Measurements from ENCODE around the gene HOXD3.

HOXD3 gene

DNA sequence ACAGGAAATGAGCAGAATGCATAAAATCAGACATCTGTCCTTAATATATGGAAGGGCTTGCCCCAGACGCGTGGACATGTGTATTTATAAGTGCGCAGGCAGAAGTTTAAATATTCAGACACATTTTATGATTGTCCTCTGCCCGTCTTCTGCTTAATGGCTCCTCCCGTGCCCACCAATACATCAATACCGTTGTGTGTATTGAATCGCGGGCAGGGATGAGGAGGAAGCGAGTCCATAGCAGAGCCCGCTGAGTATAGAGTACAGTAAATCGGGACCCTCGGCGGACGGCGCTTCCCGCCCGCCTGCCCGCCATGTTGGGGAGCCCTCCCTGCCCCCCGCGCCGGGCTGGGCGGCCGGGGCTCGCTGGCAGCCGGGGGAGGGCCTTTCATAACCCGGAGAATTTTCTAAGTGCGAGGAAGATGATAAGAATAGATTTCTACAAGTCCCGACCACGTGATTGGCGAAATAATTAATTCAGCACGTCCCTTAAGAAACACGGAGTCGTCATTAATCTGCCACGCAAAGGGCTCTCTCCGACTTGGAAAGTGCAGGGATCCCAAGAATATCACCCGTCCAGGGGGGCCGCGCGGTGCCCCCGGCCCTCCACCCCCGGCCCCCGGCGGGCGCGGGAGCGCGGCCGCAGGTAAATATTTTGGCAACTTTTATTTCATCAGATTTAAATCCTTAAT lies at the start of gene HOXD3:
TSS of gene HOXD3 (plus strand) at position 501 of the 692 bp plus-strand sequence. CDS start 11,808 bp downstream, outside the sequence.
- DNase-seq (ENCODE audit: low spot score), result no peak

DNA sequence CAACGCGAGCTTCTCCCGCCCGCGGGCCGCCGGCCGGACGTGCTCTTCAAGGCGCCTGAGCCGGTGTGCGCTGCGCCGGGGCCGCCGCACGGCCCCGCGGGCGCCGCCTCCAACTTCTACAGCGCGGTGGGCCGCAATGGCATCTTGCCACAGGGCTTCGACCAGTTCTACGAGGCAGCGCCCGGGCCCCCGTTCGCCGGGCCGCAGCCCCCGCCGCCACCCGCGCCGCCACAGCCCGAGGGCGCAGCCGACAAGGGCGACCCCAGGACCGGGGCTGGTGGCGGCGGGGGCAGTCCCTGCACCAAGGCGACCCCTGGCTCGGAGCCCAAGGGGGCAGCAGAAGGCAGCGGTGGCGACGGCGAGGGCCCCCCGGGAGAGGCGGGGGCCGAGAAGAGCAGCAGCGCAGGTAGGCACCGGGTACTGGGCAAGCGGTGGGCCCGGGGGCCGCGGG lies 49.4 kb upstream of the HOXD3 start:
- DNase-seq (ENCODE audit: low spot score), result no peak

DNA sequence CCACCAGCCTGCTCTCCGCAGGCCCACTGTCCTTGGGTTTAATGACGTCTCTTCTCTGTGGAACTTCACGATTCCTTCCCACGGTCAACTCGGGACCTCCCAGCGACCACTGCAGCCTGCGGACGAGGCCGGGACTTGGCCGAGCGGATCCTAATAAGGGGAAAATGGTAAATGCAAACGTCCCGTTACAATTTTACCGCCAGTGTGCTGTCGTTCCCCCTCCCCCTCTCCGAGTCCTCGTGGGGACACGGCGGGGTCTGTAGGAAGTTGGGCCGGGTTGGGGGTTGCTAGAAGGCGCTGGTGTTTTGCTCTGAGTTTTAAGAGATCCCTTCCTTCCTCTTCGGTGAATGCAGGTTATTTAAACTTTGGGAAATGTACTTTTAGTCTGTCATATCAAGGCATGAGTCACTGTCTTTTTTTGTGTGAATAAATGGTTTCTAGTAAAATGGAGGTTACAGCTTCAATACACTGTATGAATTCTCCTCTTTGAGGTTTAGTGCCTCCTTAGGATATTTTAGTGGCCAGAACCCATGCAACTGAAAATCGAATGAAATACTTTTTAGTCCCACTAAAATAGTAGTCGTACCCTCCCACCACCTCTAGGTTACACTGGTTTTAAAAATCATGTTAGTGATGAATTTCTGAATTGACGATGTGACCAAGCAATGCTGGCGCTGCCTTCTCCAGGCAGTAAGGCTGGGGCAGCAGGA lies 47.8 kb upstream of the HOXD3 start:
- DNase-seq (ENCODE audit: low spot score), result no peak

DNA sequence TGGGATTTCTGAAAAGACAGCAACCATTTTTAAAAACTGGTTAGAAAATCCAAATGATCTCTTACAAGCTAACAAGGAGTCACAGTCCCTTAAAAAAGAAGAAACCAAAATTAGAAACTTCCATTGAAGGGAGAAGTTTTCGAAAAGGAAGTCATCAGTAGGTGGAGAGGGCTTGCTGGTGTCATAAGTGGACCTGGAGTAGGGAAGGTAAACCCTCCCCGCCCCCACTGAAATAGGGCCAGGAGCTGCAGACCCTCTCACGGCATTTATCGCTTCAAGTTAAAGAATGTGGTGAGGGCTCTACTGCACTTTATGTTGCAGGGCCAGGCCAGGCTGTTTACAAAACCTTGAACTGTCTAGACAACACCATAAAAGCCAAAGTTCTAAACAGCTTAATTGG lies 47.2 kb upstream of the HOXD3 start:
- DNase-seq (ENCODE audit: low spot score), result no peak

DNA sequence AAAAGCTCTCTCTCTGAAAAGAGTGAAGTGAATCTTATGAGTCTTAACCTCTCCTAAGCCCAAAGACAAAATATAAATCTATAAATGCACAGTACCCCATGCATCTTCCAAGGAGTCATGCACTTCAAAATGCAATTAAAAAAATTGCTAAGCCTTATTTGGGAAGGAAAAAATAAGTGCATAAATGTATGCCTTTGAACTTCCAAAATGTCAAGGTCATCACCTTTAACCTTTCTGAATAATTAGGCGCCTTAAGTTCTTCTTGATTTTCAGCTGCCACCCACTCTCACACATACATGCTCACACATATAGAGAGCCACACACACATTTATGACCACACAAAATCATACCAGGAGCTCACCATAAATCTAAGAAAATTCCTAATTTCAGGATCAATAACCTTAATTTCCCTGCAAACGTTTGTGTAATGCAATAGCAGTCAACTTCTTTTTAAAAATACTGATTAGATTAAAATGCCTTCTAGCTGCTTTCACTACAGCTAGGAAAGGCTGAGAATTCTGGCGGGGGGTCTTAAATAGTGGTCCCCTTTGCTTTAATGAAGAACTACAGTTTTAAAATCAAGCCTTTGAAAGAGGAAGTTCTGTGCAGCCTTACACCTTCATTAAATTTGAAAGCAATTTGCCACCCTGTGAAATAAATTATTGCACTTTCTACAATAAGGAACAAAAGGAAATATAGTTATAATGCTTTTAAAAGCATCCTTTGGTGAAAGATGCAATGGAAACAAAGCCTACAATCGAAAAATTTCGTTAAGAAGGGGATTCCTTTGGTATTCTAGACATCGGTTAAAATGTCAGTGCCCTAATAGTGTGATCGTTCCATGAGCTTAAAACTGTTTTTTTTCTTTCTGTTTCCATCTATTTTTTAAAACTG lies 46.4 kb upstream of the HOXD3 start:
- no peak for DNase-seq (ENCODE audit: low spot score)

DNA sequence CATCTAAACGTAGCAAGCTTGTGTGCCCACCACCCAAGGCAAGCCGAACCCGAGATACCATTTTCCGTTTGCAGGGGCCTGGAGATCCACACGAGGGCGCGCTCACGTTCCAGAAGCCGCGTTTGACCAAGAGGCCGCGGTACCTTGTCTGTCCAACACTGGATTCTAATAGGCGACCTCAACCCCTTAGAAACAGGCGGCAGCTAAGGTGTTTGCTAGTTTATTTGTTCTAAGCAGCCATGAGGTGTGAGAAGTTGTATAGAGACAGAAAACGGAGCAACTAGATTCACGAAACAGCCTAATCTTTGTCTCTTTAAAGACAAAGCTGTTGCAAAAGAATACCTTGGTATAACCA lies 45.8 kb upstream of the HOXD3 start:
- DNase-seq (ENCODE audit: low spot score), result no peak

DNA sequence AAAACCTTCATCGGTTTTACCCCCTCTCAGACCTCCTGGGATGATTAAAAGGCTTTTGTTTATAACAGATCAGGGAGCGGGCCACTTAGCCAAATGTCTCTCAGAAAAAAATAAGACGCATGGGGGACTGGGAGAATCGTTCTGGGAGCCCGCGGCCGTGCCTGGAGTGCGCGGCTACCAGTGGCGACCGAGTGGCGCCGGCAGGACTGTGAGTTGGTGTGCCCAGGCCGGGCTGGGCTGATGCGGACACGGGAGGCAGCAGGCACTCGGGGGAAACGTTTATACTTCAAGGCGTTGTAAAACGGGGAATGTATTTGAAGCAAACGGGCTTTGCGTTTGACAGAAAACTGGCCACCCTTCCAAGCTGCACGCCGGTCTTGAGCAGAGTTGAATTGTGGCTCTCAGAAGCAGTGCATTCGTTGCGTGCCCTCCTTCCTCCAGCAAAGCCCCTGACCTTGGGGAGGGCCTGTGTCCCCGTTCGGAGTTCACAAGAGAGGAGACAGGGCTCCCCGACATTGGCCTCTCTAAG lies 45.2 kb upstream of the HOXD3 start:
- no peak for DNase-seq (ENCODE audit: low spot score)

DNA sequence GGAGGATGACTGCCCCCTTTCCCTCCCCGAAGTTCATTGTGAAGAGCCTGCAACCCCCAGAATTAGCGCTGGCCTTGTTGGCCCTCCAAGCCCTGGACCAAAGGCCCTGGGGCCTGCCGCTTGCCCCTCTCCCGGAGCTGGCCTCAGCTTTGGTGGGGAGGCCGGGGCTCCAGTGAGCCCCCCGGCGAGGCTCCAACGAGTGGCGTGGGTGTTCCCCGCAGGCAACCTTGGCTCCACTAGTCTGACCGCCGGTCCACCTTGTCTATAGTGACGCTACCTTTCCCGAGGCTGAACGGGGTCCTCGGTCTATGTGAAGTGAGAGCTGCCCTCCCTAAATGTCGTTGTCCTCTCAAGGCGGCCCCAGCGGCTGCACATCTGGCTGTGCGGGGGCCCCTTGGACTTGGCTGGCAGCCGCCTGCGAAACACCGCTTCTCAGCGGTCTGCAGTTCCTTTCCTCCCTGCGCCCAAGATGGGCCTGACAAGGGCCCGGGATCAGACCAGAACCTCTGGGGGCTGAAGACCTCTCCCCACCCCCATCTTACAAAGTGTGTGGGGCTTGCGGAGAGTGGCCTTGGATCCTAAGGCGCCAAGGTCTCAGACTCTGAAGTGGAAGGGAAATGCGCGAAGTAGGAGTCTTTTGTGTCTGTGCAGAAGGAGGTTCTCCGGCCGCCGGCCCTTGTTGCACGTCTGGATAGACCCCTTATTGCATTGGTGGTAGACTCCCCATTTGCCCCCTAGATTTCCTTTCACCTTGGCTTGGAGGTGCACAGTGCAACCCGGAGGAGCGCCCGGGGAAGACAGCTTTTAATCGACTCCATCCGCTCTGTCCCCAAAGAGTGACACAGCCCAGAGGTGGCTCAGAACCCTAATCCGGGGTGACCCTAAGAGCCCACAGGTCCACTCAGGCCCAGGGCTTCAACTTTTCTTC lies 44.5 kb upstream of the HOXD3 start:
- no peak for DNase-seq (ENCODE audit: low spot score)

DNA sequence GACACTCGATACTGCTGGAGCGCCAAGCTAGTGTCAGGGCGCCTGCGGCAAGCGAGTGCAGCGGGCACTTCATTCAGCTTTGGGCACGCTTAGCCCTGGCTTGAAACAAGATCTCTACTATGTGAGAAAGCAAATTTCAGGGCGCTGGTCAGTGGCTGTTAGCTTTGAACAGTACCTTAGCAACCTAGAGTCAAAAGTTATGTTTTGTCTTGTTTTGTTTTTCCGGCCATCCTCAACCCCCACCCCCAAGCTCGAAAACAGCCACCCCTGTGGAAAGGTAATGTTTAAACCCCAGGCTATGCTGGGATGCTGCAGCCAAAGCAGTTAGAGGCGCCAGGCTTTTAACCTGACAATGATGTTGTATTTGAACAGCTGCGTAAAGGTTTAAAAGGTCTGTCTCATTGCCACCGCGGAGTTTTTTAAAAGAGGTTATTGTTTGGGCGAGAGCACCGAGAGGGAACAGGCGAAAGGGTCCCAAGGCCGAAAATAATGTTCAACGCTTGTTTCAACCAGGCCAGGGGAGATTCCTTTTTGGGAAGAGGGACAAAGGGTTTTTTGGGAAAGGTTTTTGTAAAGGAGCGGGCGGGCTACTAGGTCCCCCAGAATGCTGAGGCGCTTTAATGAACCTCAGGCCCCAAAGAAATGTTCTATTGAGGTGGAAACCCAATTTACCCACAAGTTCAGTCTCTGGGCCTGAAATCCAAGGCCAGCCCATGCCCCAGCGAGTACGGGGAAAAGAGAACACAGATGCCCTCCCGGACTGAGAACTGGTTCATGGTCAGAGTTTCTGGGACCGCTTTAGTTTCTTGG lies 42.8 kb upstream of the HOXD3 start:
- DNase-seq (ENCODE audit: low spot score), result no peak

DNA sequence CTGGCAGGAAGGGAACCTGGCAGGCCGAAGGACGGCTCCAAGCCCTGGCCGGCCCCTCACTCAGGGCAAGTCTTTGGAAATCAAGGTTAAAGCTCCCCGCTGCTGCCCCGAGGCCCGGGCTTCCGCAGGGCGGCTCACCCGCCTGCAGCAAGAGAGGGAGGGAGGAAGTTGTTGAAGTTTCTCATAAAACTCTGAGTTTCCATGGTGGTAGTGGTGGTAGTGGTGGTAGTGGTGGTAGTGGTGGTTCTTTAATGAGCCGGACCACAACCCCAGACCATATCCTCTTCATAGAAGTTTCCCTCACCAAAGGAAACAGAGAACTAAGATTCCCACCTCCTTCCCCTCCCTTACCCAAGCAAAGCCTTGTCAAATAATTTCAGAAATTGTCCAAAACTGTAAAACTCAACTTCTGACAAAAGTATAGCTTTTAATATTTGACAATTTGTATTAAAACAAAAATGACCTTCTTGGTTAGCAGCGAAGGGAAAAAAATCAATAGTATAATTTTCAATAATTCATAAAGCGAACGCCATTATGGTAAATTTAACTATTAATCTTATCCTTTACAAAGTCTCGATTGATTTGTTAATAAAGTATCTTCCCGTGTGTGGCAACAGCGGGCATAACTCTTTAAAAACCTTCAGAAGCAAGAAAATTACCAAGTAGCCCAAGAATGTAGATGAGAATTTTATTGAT lies 42.0 kb upstream of the HOXD3 start:
- no peak for DNase-seq (ENCODE audit: low spot score)

DNA sequence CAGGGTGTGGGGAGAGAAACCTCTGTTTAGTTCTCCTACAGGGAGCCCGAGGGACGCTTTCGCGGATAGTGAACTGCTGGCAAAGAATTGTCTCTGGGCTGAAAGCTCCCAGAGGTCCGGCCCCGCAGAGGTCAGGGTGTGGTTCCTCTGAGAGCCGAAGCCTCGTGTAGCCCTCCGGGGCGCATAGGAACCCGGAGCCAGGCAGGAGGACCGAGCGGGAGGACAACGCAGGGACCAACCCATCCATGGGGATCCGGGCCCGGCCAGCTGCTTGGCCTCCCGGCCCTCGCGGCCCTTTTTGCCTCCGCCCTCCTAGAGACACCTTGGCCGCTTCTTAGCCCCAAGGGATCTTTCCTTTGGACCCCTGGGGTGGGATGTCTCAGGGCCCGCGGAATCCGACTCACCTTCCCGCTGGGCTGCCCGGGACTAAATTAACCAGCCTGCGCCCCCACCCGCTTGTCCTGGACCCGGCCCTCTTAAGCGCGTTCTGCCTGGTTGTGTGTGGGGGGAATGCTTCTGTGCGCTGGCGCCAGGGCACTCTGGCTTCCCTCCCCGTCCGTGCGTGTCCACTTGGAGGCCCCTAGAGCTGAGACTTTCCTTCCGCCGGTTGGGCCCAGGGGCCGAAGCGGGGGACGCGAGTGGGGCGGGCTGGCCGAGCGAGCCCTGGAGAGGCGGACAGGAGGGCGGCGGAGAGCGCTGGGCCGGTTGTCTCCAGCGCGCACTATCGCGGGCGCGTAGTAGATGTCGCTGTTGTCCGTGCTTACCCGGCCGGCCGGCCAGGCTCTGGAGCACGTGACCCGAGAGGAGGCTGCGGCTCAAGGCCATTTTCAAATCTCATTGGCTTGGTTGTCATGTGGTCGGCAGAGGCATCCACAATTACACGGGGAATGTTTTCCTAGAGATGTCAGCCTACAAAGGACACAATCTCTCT lies 41.0 kb upstream of the HOXD3 start, which contains the start of gene HOXD10:
TSS of gene HOXD10 (plus strand) at position 896 of the 931 bp plus-strand sequence. CDS start 56 bp downstream, outside the sequence.
- no peak for DNase-seq (ENCODE audit: low spot score)

DNA sequence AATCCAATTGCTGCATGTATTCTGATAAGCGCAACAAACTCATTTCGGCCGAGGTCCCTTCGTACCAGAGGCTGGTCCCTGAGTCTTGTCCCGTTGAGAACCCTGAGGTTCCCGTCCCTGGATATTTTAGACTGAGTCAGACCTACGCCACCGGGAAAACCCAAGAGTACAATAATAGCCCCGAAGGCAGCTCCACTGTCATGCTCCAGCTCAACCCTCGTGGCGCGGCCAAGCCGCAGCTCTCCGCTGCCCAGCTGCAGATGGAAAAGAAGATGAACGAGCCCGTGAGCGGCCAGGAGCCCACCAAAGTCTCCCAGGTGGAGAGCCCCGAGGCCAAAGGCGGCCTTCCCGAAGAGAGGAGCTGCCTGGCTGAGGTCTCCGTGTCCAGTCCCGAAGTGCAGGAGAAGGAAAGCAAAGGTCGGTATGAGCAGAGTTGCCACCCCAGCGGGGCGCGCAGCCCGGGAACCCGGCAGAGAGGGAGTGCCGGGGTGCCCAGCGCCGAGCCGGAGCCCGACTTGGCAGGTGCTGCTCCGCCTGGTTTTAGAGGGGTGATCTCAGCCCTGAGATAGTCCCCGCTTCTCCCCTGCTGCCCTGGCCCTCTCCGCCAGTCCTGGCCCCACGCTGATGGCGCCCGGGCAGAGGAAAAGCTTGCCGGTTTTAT lies 39.8 kb upstream of the HOXD3 start:
- DNase-seq (ENCODE audit: low spot score), result no peak

DNA sequence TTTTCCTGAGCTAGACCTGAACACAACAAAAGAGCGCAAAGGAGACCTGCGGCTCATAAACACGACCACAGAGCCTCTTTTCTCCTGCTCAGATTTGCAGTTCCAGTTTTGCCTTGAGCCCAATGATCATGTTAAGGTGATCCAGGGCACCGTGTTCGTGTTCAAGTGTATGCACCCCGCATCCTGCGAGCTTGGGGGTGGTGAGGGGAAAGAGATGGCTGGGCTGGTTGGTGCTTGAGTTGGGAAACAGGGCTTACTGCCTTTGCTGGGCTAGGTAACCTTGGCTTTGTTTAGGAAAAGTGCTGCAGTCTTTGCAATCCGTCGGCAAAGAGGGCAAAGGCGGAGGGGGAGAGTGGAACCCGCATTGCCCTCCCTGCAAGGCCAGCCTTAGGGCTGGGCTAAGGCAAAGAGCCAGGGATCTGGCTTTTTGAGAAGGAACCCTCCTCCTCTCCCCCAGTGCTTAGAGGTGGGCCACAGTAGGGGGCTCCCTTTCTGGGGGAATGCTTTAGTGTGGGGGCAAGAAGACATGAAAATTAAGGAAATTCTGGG lies 39.2 kb upstream of the HOXD3 start:
- DNase-seq (ENCODE audit: low spot score), result no peak

DNA sequence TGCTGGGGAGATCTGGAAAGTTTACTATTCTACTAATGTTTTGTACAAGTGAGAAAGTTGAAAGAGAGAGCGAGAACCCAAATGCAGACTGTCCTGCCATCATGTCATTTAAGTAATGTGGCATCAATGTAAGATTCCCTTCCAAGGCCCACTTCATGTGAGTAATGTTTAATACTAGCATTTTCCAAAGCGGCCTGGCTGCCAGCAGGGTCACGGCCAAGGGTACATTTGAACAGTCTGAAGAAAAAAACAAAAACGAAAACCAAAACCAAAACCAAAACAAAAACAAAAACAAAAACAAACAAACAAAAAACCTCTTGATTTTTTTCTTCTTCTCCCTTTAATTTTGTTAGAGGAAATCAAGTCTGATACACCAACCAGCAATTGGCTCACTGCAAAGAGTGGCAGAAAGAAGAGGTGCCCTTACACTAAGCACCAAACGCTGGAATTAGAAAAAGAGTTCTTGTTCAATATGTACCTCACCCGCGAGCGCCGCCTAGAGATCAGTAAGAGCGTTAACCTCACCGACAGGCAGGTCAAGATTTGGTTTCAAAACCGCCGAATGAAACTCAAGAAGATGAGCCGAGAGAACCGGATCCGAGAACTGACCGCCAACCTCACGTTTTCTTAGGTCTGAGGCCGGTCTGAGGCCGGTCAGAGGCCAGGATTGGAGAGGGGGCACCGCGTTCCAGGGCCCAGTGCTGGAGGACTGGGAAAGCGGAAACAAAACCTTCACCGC lies 38.3 kb upstream of the HOXD3 start:
- DNase-seq (ENCODE audit: low spot score), result no peak

DNA sequence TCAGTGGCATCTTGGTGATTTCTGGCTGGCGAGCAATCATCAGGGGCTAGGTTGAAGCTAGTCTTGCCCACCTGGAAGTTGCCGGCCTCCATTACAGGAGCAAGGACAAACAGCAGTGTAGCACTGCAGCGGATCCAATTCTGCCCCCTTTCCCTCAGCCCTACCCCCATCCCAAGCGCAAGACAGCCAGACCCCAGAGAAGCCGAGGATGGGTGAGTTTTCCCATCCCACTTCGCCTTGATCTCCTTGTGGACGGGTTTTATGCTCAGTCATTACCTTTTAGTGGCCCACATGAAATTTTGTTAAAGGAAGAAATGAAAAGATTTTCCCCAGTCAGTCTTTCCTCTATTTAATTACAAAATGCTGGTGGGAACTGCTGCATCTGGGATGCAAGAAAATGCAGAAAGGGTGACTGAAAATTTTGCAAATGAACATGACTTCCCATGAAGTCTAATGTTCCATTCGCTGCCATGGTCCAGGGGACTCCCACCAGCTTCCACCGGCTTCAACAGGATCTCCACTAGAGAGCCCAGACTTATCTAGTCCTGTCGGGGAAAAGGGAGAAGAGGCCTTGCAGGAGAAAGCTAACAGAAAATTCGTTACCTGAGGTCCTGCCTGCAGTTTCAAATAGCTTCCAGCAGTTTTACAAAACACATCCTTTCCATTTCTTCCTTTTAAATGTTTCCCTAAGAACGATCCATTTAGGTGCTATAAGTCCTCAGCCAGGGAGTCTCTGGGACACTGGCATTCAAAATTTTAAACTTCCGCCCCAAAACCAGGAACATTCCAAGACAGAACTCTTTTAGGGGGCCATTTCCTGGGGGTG lies 36.5 kb upstream of the HOXD3 start:
- DNase-seq (ENCODE audit: low spot score), result no peak
